NCI-H2171 (cell line): Measurements from ENCODE around the gene NME1.
"Not testable (repeated sequence)": the region's sequence is repeated elsewhere in the genome, so short reads cannot be mapped to it uniquely, and the experiment has no call there.

Experiments
- DNase-seq: peaks from one replicate; lab custom pipeline; 2025; lab: John Stamatoyannopoulos, UW

The NME1 gene

DNA sequence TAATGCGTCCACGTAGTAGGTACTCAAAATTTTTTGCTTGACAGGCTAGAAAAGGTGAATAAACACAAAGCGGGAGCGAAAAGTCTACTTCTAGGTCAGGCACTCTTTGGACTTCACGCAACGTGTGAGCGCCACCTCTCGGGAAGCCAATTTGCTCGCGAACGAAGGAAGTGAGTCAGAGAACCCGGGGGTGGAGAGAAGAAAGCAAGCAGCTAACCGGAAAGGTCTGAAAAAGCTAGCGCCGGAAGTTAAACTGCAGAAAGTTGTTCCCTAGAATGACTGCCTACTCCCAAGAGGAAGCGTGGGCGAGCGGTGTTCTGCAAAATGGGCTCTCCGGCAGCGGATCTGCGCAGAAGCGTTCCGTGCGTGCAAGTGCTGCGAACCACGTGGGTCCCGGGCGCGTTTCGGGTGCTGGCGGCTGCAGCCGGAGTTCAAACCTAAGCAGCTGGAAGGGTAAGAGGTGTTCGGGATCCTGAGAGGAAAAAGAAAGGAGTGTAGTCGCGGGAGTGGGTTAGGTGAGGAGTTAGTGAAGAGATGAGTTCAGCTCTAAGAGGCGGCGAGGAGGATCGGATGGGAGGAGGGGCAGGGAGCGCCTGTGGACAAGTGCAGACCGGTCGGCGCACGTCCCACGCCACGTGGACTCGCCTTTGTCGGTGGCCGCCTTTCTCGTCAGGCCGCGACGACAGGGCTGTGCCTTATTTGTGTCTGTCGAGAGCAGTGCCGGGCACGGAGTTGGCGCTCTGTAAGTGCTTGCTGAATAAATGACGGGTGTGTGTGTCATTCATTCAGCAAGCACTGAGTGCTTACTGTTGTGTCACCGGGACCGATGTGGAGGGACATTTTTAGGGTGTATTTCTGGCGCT, at the start of gene NME1:
TSS of gene NME1 (plus strand) at position 350 of the 863 bp plus-strand sequence. CDS start 2,096 bp downstream, outside the sequence.
- peak; percentile 98 for DNase-seq

DNA sequence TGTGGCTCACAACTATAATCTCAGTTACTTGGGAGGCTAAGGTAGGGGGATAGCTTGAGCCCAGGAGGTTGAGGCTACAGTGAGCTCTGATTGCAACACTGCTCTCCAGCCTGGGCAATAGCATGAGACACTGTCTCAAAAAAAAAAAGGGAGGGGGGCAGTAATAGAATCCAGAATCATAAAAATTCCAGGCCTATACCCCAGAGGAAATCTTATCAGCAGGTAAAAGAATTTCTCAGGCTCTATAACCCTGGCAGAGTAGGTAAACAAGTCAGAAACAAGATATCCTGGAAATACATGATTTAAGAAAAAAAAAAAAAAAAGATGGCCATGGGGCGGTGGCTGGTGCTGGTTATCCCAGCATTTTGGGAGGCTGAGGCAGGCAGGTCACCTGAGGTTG, 45.6 kb upstream of the NME1 start:
- no peak for DNase-seq

DNA sequence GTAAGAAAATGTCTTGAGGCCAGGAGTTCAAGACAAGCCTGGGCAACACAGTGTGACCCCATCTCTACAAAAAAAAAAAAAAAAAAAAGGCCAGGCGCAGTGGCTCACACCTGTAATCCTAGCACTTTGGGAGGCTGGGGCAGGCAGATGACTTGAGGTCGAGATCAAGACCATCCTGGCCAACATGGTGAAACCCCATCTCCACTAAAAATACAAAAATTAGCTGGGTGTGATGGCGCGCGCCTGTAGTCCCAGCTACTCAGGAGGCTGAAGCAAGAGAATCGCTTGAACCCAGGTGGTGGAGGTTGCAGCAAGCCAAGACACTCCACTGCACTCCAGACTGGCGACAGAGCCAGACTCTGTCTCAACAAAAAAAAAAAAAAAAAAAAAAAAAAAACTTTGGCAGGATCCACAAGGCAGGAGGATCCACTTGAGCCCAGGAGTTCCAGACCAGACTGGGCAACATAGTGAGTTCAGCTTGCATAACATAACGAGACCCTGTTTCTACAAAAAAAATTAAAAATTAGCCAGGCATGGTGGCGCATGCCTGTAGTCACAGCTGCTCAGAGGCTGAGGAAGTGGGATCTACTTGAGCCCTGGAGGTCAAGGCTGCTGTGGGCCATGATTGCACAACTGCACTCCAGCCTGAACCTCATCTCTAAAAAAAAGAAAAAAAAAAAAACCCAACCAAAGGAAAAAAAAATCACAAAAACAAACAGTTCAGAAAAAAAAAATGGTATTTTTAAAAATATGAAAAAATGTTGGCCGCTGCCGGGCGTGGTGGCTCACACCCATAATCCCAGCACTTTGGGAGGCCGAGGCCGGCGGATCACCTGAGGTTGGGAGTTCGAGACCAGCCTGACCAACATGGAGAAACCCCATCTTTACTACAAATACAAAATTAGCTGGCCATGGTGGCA, 40.8 kb upstream of the NME1 start:
- DNase-seq = peak; percentile 5

DNA sequence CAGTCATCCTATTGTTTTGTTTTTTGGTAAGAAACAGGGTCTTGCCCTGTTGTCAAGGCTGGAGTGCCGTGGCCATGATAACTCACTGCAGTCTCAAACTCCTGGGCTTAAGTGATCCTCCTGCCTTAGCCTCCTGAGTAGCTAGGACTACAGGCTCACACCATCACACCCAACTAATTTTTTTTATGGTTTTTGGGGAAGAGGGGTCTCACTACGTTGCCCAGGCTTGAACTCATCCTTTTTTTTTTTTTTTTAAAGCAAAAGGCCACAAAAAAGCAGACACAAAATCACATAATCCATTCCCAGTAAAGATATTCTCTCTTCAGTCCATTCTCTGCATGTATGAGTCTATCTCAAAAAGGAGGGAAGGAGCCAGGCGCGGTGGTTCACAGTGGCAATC, 38.2 kb upstream of the NME1 start:
- no peak for DNase-seq

DNA sequence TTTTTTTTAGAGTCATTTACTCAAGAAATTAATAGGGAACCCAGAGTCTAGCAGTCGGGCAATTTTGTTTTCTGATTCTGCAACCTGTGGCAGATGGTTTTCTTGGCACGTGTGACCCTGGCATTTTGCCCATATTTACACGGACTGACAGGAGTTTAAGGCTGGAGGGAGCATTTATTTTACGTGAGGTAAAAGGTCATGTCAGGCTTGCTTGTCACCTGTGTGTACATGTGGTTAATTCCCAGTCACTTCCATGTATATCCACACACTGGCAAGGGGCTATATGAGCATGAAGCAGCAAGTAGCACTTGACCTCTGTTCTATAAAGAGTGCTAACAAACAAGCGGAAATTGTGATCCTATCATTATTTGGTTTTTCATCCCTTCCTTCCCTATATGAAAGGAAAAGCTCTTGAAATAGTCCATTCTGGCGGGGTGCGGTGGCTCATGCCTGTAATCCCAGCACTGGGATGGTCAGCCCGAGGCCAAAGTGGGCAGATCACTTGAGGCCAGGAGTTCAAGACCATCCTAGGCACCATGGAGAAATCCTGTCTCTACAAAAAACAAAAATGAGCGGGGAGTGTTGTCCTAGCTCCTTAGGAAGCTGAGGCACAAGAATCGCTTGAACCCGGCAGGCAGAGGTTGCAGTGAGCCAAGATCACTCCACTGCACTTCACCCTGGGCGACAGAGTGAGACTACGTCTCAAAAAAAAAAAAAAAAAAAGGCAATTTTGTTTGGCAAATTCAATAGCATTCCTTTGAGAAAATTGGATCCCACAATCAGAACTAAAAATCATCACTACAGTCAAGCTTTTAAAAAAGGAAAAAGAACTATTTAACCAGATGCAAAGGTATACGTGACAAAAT, 34.8 kb upstream of the NME1 start:
- DNase-seq = peak; percentile 86

DNA sequence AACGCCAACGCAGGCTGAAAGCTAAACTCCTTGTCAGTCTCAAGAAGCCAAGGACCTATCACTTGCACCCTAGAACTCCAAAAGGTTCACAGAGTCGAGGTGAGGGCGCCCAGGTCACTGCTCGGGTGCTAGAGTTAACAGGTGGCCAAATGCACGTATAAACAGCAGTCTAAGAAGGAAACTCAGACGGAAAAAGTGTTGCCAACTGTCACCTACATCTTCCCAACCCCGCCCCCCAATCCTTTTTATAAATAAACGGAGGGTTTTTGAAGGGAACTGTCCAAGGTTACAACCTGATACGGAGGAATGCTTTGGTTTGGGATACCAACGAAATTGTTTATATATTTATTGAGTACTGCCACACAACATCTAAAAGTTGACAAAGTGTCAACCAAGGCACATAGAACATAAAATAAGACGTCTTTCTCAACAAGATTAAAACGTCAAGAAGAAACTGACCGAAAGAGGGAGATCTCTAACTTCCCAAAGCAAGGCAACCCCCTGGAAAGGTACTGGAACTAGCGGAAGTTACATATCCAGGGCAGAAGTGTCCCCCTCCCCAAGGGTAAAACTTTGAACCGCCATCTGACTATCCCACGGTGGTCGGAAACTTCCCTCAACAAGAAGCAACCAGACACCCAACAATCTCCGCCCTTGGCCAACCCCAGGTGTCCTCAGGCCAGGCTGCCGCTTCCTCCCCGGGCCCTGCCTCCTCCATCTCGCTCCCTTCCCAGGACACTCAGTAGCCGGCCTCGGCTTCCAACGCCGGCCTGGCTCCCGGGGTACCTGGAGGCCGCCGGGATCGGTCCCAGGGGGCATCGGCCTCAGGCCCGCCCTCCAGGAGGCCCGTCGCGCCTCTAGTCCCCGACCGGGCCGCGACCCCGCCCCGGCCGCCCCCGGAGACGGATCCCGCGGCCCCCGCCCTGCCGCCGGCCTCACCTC, 33.7 kb upstream of the NME1 start:
- peak; percentile 14 for DNase-seq

DNA sequence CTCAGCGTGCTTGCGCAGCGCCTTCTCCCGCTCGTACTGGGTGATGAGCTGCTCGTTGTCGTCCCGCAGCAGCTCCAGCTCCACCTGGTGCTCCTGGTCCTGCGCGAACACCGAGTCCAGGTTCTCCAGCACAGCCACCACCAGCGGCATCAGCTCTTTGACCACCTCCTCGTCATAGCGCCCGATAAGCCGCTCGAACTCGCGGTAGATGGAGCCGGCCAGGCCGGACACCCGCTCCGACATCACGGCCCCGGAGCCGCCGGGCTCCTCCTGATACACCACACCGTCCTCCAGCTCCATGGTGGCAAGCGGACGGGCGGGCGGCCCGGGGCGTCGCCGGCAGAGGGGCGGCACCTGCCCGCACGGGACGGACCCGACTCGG, 33.0 kb upstream of the NME1 start:
- DNase-seq = no peak

DNA sequence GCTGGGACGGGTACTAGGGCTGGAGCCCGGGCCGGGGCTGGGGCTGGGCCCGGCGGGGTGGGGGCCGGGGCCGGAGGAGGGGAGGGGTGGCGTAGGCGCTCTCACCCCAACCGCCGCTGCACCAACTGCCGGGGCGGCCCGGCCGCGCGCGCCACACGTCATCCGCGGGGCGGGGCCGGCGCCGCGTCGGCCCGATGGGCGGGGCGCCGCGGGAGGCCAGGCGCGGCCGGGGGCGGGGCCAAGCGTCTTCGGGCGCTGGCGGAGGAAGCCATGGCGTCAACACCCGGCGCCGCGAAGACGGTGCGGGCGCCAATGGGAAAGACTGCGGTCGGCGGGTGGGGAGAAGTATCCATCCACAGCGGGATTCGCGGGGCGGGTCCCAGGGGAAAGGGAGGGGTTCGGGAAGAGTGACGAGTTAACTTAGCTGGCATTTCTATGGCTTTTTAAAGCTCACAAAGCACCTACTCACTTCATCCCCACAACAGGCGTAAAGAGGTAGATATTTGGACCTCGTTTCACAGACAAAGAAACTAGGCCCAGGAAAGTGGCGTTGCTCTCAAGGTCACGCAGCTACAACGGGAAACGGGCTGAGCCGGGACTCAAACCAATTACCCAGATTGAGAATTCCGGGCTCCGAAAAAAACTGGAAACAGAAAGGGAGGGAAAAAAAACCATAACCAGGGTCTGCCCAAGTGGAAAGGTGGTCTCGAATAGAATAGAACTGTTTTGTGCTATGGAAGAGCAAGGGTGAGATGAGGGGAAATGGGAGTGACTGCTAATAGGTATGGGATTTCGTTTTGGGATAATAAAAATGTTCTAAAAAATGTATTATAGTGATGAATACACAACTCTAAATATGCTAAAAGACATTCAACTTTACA, 32.4 kb upstream of the NME1 start, which contains the start of gene SPAG9:
TSS of gene SPAG9 (minus strand) at position 130 of the 881 bp plus-strand sequence. CDS start 212 bp downstream, outside the sequence.
- DNase-seq = peak; percentile 98

DNA sequence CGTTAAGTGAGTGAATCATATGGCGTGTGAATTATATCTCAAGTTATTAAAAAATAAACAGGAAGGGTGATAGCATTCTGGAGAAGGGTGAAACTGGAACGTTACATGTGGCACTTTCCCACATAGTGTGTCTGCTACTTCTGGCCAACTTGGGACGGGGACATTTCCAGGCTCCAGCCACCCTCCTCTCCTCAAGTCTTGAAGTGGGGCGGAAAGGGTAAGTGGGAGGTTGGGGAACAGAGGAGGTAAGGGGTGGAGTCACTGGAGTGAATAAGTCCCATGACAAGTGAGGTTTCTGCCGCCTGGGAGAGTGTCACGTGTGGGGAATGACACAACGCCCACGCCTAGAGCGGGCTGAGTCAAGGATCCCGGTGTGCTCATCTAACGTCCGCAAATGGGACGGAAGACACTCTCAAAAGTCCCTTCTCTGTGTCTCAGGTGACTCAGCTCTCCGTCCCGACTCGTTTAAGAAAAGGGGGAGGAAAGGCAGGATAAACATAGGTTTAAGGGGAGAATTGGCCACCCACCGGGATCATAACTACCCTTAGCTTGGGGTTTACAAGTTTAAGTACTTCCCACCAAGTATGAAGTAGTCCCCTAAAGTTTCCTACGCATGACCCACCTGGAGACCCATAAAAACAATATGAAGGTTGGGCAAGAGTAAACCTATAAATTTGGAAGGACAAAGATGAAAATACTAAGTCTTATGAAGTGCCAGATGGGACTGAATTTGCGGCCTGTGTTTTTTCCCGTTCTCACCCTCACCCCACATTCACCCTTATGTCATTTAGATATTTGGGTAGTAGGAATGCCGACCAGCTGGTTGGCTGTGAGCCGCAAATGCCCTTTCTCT, 31.5 kb upstream of the NME1 start:
- peak; percentile 58 for DNase-seq

DNA sequence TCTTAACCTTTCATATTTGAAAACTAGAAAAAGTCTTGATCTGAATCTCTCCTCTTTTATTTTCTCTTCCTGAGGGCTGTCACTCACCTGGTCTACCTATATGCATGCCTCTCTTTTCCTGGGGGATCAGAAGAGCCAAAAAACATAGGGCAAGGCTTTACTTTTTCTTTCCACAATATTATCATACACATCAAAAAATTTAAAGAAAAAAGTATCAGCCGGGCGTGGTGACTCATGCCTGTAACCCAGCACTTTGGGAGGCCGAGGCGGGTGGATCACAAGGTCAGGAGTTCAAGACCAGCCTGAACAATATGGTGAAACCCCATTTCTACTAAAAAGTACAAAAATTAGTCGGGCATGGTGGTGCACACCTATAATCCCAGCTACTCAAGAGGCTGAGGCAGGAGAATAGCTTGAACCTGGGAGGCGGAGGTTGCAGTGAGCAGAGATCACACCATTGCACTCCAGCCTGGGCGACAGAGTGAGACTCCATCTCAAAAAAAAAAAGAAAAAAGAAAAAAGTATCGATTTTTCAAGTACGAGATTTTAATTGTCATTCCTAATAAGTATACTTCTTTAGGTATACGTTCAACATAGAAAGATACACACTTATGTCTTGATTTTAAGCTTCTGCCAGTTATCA, 30.8 kb upstream of the NME1 start:
- DNase-seq = not testable (repeated sequence)

DNA sequence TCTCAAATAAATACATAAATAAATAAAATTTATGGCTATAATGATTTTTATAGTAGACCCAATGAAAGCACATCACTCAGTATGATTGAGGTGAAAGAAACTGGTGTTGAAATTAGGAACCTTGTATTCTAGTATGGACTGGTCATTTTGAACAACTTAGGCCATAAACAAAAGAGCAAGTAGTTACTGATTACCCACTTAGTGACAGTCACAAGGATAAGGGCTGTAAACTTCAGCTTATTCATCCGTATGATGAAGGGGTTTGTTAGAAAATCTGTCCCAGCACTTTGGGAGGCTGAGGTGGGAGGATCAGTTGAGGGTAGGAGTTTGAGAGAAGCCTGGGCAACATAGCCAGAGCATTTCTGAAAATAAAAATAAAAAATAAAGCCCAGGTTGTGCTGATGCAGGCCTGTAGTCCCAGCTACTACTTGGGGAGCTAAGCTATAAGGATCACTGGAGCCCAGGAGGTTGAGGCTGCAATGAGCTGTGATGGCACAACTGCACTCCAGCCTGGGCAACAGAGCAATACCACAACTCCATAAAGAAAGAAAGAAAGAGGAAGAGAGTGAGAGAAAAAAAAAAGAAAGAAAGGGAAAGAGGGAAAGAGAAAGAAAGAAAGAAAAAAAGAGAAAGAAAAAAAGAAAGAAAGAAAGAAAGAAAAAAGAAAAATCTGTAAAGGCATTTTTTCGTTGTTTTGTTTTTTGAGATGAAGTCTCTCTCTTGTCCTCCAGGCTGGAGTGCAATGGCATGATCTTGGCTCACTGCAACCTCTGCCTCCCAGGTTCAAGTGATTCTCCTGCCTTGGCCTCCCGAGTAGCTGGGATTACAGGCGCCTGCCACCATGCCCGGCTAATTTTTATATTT, 28.5 kb upstream of the NME1 start:
- DNase-seq = no peak

DNA sequence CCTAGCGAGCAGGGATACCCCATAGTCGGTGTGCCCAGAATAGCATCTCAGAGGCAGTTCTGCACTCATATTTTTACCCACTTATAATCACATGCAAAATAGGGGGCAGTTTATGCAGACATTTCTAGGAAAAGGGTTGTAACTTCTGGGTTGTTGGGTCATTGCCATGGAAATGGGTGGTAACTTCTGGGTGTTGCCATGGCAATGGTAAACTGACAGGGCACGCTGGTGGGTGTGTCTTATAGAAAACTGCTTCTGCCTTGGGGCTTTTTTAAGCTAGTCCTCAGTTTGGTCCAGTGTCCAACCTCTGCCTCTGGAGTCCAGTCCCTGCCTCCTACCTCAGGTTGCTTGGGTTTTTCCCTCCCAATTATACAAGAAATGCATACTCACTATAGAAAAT, 25.3 kb upstream of the NME1 start:
- no peak for DNase-seq

DNA sequence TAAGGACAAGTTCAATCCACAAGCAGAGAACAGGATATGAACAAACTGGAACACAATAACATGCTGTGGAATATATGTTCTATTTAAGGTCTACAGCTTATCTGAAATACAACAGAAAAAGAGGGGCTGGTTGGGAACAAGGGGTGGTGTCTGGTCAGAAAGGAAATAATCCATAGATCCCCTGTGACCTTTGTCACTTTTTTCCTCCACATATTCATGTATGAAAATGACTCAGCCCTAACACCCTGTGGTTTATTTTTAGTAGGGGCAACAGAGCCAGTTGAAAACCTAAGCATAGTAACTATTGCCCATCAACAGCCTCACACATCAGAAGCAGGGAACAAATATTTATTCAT, 20.4 kb upstream of the NME1 start:
- no peak for DNase-seq

DNA sequence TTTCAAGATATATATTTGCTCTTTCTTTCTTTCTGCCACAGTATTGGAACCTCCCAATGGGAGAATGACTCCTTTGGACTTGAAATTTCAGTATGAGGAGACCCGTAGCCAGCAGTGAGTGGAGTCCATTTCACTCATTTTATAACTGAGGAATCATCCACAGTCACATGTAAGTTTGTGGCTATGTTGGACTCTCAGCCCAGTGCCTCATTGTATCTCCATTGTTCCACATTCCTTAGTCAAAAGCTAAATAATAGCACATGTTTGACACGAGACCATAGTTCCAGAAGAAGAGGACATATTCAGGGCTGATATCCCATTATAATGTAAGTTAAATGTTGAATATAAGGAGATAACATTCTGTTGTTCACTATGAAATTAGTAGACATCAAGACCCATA, 20.0 kb upstream of the NME1 start:
- DNase-seq = no peak

DNA sequence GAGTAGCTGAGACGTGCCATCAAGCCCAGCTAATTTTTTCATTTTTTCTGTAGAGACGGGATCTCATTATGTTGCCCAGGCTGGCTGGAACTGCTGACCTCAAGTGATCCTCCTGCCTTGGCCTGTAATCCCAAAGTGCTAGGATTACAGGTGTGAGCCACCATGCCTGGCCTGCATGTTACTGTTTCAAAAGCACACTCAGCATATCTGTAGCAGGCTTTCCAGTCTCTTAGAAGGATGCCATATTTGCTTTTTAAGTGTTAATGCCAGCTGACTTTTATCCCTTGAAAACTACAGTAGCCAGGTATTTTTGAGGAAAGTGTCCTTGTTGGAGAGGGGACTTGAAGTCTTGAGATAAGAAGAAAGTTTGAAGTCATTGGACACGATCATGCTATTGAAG, 17.4 kb upstream of the NME1 start:
- no peak for DNase-seq

DNA sequence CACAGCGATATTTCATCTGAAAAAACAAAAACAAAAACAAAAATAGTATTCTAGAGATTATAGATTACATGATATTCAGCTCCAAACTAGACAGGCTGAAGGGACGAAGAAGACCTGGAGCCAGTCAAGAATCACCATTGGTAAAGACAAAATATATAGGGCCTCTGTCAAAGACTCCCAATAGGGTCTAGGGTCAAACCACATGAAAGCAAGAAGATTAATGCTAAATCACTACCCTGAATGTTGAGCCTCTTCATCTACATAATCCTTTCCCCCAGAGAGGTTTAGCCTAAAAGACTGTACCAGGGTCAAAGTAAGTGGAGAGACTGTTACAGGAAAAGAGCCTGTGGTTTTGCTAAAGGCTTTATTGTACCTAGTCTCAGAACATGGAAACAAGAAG, 10.8 kb upstream of the NME1 start:
- no peak for DNase-seq

DNA sequence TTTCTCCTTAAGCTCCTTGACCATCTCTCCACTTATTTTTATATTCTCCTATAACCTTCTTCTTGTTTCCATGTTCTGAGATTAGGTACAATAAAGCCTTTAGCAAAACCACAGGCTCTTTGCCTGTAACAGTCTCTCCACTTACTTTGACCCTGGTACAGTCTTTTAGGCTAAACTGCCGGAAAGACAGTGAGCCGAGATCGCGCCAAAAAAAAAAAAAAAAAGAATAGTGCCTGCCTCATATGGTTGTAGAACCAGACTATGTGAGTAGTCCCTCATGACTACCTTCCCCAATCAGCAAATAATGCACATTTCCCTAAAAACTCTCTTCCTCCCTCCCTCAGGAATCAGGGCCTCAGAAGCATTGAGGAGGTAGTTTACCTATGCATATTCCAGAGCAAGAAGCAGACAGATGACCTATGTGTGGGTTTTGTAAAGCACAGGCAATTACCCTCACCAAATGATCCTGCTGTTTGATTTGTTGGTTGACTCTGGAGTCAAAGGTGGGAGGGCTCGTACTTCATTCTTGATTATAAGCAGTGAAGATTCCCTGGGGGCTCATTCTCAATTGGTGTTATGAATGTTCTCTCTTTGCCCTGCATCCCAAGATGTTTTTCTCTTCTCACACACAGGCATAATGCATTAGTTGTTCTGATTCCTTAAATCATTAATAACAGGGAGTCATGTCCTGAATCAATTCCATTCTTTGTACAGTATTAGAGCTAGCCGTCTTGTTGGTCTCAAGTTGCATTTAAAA, 8.9 kb upstream of the NME1 start:
- DNase-seq = peak; percentile 59
